ENCODE results near the gene SLC6A17.

DNA sequence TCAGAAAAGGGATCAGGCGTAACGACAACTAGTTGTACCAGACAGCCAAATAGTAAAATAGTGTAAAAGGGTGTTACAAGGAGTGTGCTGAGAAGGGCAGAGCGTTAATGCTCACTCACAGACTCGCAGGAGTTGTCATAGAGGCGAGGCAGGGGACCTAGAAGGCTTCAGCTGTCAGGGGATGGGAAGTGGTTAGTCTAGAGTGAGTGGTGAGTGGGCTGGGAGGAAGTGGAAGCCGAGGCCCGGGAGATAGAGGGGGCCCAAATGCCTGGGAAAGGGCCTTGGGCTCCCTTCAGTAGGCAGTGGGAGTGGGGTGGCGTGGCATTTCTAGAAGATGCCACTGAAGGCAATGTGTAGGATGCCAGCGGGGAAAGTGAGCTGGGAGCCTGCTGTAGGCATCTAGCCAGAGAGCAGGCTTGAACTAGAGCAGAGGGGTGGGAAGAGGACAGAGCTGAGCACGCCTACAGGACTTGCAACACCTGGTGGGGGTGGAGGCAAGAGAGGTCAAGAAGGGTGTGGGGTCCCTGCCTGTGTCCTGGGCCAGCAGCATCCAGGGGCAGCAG lies 10.3 kb downstream of the SLC6A17 start:
- TF ChIP-seq POLR2AphosphoS5 (IDR thresholded peaks at IDR 0.05) (no peak), CTCF (IDR thresholded peaks at IDR 0.05 in 8 of 11, conservative IDR thresholded peaks at IDR 0.05 in 3 of 11) (no peak)
